ENCODE results near the gene STK11IP.

The STK11IP gene

GRCh38 chr2:219627103-219628100 lies 29.7 kb downstream of the STK11IP start, which contains the start of gene SLC4A3:
Gene SLC4A3, plus strand, starts transcription at chr2:219627630. Its CDS starts 363 bp downstream, at chr2:219627993.
- no peak for TF ChIP-seq CTCF (conservative IDR thresholded peaks at IDR 0.05; ENCODE audit: low read depth)
- peak; percentile 53 for DNase-seq (ENCODE audit: low spot score)
- peak within 1 kb of the TSS; percentile 41 for H3K27ac ChIP-seq
- CTCF ChIA-PET = interaction anchor here (0.7 to 1.1 kb wide), 2 partner anchors 15 to 90 kb away, joined by 3 to 4 read pairs; no protein-coding TSS in a partner anchor
- POLR2A ChIA-PET (ENCODE audit: low non-redundant PET) = interaction anchor here (0.6 to 0.7 kb wide), 2 partner anchors 31 to 58 kb away, joined by 3 read pairs; no protein-coding TSS in a partner anchor

- CTCF ChIA-PET = interaction anchor here (0.9 to 1.3 kb wide), 2 partner anchors 68 to 87 kb away, joined by 3 to 5 read pairs; no protein-coding TSS in a partner anchor
- TF ChIP-seq CTCF (conservative IDR thresholded peaks at IDR 0.05; ENCODE audit: low read depth) = no peak
- H3K27ac ChIP-seq = peak overlapping the region; percentile 41
- POLR2A ChIA-PET (ENCODE audit: low non-redundant PET) = interaction anchor here (0.6 to 0.7 kb wide), 2 partner anchors 30 to 57 kb away, joined by 3 read pairs; no protein-coding TSS in a partner anchor
- DNase-seq (ENCODE audit: low spot score) = no peak
Observed at GRCh38 chr2:219628235-219628985, 30.8 kb downstream of the STK11IP start.

GRCh38 chr2:219628986-219629901 lies 31.6 kb downstream of the STK11IP start:
- no peak overlapping the region for H3K27ac ChIP-seq
- ChIA-PET CTCF (interaction anchor here (0.9 to 1.3 kb wide), 2 partner anchors 68 to 88 kb away, joined by 3 to 5 read pairs; no protein-coding TSS in a partner anchor), POLR2A (ENCODE audit: low non-redundant PET) (no interaction called here)
- DNase-seq (ENCODE audit: low spot score) = no peak
- TF ChIP-seq CTCF (conservative IDR thresholded peaks at IDR 0.05; ENCODE audit: low read depth) = no peak

GRCh38 chr2:219629976-219630695 lies 32.5 kb downstream of the STK11IP start:
- DNase-seq (ENCODE audit: low spot score) = no peak
- no peak for TF ChIP-seq CTCF (conservative IDR thresholded peaks at IDR 0.05; ENCODE audit: low read depth)
- POLR2A ChIA-PET (ENCODE audit: low non-redundant PET) = no interaction called here
- H3K27ac ChIP-seq = no peak overlapping the region
- CTCF ChIA-PET = interaction anchor here (0.8 kb wide), 1 partner anchor 70 kb away, joined by 3 read pairs; no protein-coding TSS in a partner anchor

- TF ChIP-seq CTCF (conservative IDR thresholded peaks at IDR 0.05; ENCODE audit: low read depth) = no peak
- ChIA-PET CTCF (interaction anchor here (0.8 kb wide), 1 partner anchor 70 kb away, joined by 3 read pairs; no protein-coding TSS in a partner anchor), POLR2A (ENCODE audit: low non-redundant PET) (no interaction called here)
- H3K27ac ChIP-seq = no peak overlapping the region
- DNase-seq (ENCODE audit: low spot score) = no peak
Observed at GRCh38 chr2:219630770-219631405, 33.2 kb downstream of the STK11IP start.
